HepG2 (cell line): ENCODE data around the gene LDAH. TPM values are rescaled to one million over a fixed set of nuclear protein-coding genes. Genes with fewer than 3 reads are reported as not detected.
A peak's percentile ranks its signal among the peaks of the same experiment; 100 is the strongest.

Experiments
- ASH2L ChIP-seq: fragments of 300-600, 200-600 bp; sonication (generic); IDR thresholded peaks from 2 replicates; pipeline ENCODE4 v1.7.0; 2017; ENCODE audit warnings: low read depth, mild to moderate bottlenecking, moderate library complexity, mixed read lengths, low read length; ENCODE audit not compliant: insufficient read length
- GABPA ChIP-seq, 2 experiments: IDR thresholded peaks; 2 replicates each; pipeline ENCODE4 v1.6.1; 2011 to 2016; ENCODE audit warnings: low read depth in 2 of 2, low read length in 1 of 2, missing biosample characterization in 1 of 2, missing genetic modification characterization in 1 of 2
- GABPB1 ChIP-seq: IDR thresholded peaks from 2 replicates; pipeline ENCODE4 v1.6.1; 2016; ENCODE audit warnings: mild to moderate bottlenecking, missing genetic modification reagents, moderate library complexity, missing compliant biosample characterization
- GLI4 ChIP-seq: sonication (generic); formaldehyde crosslinking; IDR thresholded peaks from 2 replicates; pipeline ENCODE4 v1.5.1; 2020; ENCODE audit warnings: missing genetic modification reagents, mild to moderate bottlenecking, moderate library complexity, borderline replicate concordance
- HMG20A ChIP-seq: IDR thresholded peaks from 2 replicates; pipeline ENCODE4 v1.6.1; 2016; ENCODE audit warnings: borderline replicate concordance
- MTF2 ChIP-seq: sonication (generic); formaldehyde crosslinking; IDR thresholded peaks from 2 replicates; pipeline ENCODE4 v1.5.0; 2020; ENCODE audit warnings: missing genetic modification reagents, borderline replicate concordance
- NPAS2 ChIP-seq: sonication (generic); formaldehyde crosslinking; IDR thresholded peaks from 2 replicates; pipeline ENCODE4 v1.8.0; 2022; ENCODE audit warnings: mild to moderate bottlenecking, missing genetic modification reagents, borderline replicate concordance
- NR2F2 ChIP-seq: IDR thresholded peaks from 2 replicates; pipeline ENCODE4 v1.6.1; 2012; ENCODE audit warnings: low read depth, inconsistent platforms, borderline replicate concordance
- POLR2A ChIP-seq, 2 experiments: IDR thresholded peaks; 2 replicates each; pipeline ENCODE4 v1.6.1; 2011; ENCODE audit warnings: low read depth in 2 of 2, low read length in 2 of 2, mild to moderate bottlenecking in 1 of 2, moderate library complexity in 1 of 2; ENCODE audit not compliant: insufficient read depth in 1 of 2
- RFXAP ChIP-seq: sonication (generic); formaldehyde crosslinking; IDR thresholded peaks from 2 replicates; pipeline ENCODE4 v1.4.0; 2020; ENCODE audit warnings: missing genetic modification reagents, borderline replicate concordance
- SP140L ChIP-seq: sonication (generic); formaldehyde crosslinking; IDR thresholded peaks from 2 replicates; pipeline ENCODE4 v1.4.0; 2020; ENCODE audit warnings: missing genetic modification reagents, borderline replicate concordance
- STAT5B ChIP-seq: sonication (generic); formaldehyde crosslinking; IDR thresholded peaks from 2 replicates; pipeline ENCODE4 v1.4.0; 2020; ENCODE audit warnings: missing genetic modification reagents
- TP53 ChIP-seq: sonication (generic); formaldehyde crosslinking; conservative IDR thresholded peaks from 2 replicates; pipeline ENCODE4 v1.4.0; 2020; ENCODE audit warnings: missing genetic modification reagents
- TRIM24 ChIP-seq: sonication (generic); formaldehyde crosslinking; IDR thresholded peaks from 2 replicates; pipeline ENCODE4 v1.8.0; 2022; ENCODE audit warnings: mild to moderate bottlenecking, missing genetic modification reagents
- YEATS2 ChIP-seq: sonication (generic); formaldehyde crosslinking; IDR thresholded peaks from 2 replicates; pipeline ENCODE4 v1.4.0; 2020; ENCODE audit warnings: missing genetic modification reagents, borderline replicate concordance
- ZNF335 ChIP-seq: sonication (generic); formaldehyde crosslinking; IDR thresholded peaks from 2 replicates; pipeline ENCODE4 v1.4.0; 2020; ENCODE audit warnings: missing genetic modification reagents
- ZNF484 ChIP-seq: sonication (generic); formaldehyde crosslinking; IDR thresholded peaks from 2 replicates; pipeline ENCODE4 v1.5.1; 2020; ENCODE audit warnings: mild to moderate bottlenecking, low read depth, missing genetic modification reagents, borderline replicate concordance
- ZNF543 ChIP-seq: sonication (generic); formaldehyde crosslinking; IDR thresholded peaks from 2 replicates; pipeline ENCODE4 v1.4.0; 2020; ENCODE audit warnings: mild to moderate bottlenecking, missing genetic modification reagents
- ZNF546 ChIP-seq: sonication (generic); formaldehyde crosslinking; conservative IDR thresholded peaks from 2 replicates; pipeline ENCODE4 v1.8.1; 2023; ENCODE audit warnings: mild to moderate bottlenecking, missing genetic modification reagents
- ZNF776 ChIP-seq: sonication (generic); formaldehyde crosslinking; IDR thresholded peaks from 2 replicates; pipeline ENCODE4 v1.4.0; 2020; ENCODE audit warnings: mild to moderate bottlenecking, missing genetic modification reagents
- ZSCAN12 ChIP-seq: sonication (generic); formaldehyde crosslinking; IDR thresholded peaks from 2 replicates; pipeline ENCODE4 v1.9.0; 2021; ENCODE audit warnings: mild to moderate bottlenecking, missing genetic modification reagents
- polyA plus RNA-seq, 8 experiments: library from polyadenylated mRNA; depleted of rRNA in 3 of 8; stranded (reverse) in 7 of 8; unstranded in 1 of 8; fragments of >200 nt; fragmentation: Illumina TruSeq in 4 of 8; extraction: Trizol in 4 of 8; gene quantifications; 2 replicates each; pipeline versions ENCODE4 v1.2.1 to v1.2.3, GENCODE V29; 2011 to 2016; ENCODE audit warnings: low read depth in 4 of 8, missing spikeins in 1 of 8, mixed read lengths in 1 of 8; ENCODE audit not compliant: insufficient read depth in 1 of 8
- total RNA-seq, 5 experiments: library from RNA; depleted of rRNA; stranded (reverse); fragments of >200 nt; fragmentation: Illumina TruSeq; extraction: Trizol; gene quantifications; 2 replicates each; pipeline ENCODE4 v1.2.3, GENCODE V29; 2016; ENCODE audit warnings: low read depth in 1 of 5
- TF ChIP-seq, protein P1 (sequence below): sonication (generic); formaldehyde crosslinking; IDR thresholded peaks from 2 replicates; pipeline ENCODE4 v1.4.0; 2020; ENCODE audit warnings: missing genetic modification reagents
- TF ChIP-seq, protein P2 (sequence below): sonication (generic); formaldehyde crosslinking; conservative IDR thresholded peaks from 2 replicates; pipeline ENCODE4 v1.4.0; 2020; ENCODE audit warnings: missing genetic modification reagents
- TF ChIP-seq, protein P3 (sequence below): sonication (generic); formaldehyde crosslinking; IDR thresholded peaks from 2 replicates; pipeline ENCODE4 v1.4.0; 2020; ENCODE audit warnings: missing genetic modification reagents, borderline replicate concordance

The LDAH gene
- total and polyA plus RNA-seq, 2 of the 13 experiments (the other 11 are each of a cell fraction or from before 2014, with no cell fraction given), result 28.8 to 46.2 TPM

DNA sequence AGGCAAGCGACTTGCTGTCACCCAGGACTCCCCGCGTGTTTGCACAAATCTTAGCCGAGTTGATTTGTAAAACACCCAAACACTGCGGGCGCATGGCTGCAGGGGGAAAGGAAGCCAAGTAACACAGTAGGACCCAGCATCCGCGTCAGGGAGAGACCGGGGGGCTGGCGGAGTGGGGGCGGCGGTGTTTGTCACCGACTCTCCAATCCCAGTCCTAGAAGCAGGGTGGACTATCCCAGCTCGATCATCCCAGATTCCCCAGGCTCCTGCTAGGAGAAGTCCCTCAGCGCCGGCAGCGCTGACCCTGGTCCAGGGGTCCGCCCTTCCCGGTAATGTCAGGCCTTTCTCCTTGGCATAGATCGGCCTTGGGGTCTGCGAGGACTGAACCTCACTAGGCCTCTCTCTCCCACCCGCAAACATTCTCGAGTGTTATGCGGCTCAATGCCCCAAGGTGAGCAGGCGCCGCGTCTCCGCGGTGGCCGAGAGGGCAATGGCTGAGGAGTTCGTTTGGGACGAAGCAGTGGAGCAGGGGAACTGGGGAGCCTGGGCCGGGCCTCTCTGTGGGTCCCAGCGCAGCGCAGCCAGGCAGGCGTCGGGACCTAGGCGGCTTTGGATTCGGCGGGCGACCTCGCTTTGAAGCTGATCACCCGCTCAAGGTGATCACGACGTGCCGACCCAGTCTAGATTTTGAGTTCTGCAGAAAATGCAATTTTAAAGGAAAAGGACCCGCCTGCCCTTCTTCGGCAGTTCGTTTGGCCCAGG, 157.5 kb downstream of the LDAH start (continued):
- TF ChIP-seq ZNF546 (CRISPR knock-in tag) (no peak), TRIM24 (no peak), ZNF484 (CRISPR knock-in tag) (no peak), HMG20A (CRISPR knock-in tag) (no peak), TP53 (CRISPR knock-in tag) (no peak), GABPA (IDR thresholded peaks at IDR 0.05; ENCODE audit: low read depth, low read length) (no peak), GABPA (CRISPR knock-in tag; IDR thresholded peaks at IDR 0.05; ENCODE audit: low read depth) (no peak), STAT5B (no peak), YEATS2 (no peak), POLR2A (IDR thresholded peaks at IDR 0.05; ENCODE audit: insufficient read depth in 1 of 2, low read depth in 2 of 2, low read length in 2 of 2) (no peak), GLI4 (CRISPR knock-in tag) (no peak), NPAS2 (CRISPR knock-in tag) (no peak), ZNF335 (CRISPR knock-in tag) (no peak), ZNF776 (CRISPR knock-in tag) (no peak), ZSCAN12 (CRISPR knock-in tag) (no peak), RFXAP (CRISPR knock-in tag) (0 out of 2 replicates have a peak, but pooled peaks have one; percentile 7), ZNF543 (CRISPR knock-in tag) (no peak), SP140L (no peak), ASH2L (no peak), MTF2 (CRISPR knock-in tag) (0 out of 2 replicates have a peak, but pooled peaks have one; percentile 27), GABPB1 (CRISPR knock-in tag) (peak; percentile 0; the same call in 1 of the 2 replicates), NR2F2 (no peak)
- TF ChIP-seq, protein P1, sequence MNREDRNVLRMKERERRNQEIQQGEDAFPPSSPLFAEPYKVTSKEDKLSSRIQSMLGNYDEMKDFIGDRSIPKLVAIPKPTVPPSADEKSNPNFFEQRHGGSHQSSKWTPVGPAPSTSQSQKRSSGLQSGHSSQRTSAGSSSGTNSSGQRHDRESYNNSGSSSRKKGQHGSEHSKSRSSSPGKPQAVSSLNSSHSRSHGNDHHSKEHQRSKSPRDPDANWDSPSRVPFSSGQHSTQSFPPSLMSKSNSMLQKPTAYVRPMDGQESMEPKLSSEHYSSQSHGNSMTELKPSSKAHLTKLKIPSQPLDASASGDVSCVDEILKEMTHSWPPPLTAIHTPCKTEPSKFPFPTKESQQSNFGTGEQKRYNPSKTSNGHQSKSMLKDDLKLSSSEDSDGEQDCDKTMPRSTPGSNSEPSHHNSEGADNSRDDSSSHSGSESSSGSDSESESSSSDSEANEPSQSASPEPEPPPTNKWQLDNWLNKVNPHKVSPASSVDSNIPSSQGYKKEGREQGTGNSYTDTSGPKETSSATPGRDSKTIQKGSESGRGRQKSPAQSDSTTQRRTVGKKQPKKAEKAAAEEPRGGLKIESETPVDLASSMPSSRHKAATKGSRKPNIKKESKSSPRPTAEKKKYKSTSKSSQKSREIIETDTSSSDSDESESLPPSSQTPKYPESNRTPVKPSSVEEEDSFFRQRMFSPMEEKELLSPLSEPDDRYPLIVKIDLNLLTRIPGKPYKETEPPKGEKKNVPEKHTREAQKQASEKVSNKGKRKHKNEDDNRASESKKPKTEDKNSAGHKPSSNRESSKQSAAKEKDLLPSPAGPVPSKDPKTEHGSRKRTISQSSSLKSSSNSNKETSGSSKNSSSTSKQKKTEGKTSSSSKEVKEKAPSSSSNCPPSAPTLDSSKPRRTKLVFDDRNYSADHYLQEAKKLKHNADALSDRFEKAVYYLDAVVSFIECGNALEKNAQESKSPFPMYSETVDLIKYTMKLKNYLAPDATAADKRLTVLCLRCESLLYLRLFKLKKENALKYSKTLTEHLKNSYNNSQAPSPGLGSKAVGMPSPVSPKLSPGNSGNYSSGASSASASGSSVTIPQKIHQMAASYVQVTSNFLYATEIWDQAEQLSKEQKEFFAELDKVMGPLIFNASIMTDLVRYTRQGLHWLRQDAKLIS (CRISPR knock-in tag), result no peak
- TF ChIP-seq, protein P2, sequence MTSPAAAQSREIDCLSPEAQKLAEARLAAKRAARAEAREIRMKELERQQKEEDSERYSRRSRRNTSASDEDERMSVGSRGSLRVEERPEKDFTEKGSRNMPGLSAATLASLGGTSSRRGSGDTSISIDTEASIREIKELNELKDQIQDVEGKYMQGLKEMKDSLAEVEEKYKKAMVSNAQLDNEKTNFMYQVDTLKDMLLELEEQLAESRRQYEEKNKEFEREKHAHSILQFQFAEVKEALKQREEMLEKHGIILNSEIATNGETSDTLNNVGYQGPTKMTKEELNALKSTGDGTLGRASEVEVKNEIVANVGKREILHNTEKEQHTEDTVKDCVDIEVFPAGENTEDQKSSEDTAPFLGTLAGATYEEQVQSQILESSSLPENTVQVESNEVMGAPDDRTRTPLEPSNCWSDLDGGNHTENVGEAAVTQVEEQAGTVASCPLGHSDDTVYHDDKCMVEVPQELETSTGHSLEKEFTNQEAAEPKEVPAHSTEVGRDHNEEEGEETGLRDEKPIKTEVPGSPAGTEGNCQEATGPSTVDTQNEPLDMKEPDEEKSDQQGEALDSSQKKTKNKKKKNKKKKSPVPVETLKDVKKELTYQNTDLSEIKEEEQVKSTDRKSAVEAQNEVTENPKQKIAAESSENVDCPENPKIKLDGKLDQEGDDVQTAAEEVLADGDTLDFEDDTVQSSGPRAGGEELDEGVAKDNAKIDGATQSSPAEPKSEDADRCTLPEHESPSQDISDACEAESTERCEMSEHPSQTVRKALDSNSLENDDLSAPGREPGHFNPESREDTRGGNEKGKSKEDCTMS (CRISPR knock-in tag), result no peak
- TF ChIP-seq, protein P3, sequence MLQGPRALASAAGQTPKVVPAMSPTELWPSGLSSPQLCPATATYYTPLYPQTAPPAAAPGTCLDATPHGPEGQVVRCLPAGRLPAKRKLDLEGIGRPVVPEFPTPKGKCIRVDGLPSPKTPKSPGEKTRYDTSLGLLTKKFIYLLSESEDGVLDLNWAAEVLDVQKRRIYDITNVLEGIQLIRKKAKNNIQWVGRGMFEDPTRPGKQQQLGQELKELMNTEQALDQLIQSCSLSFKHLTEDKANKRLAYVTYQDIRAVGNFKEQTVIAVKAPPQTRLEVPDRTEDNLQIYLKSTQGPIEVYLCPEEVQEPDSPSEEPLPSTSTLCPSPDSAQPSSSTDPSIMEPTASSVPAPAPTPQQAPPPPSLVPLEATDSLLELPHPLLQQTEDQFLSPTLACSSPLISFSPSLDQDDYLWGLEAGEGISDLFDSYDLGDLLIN (CRISPR knock-in tag), result no peak
